ENCODE measurements around the gene TRERF1.
"Not testable (repeated sequence)": the region's sequence is repeated elsewhere in the genome, so short reads cannot be mapped to it uniquely, and the experiment has no call there.

The TRERF1 gene

GRCh38 chr6:42197555-42198362 is 254.0 kb downstream of the TRERF1 start:
- TF ChIP-seq Cebpa-rat (IDR thresholded peaks at IDR 0.05), result no peak
- Histone ChIP-seq H3K27me3 (no peaks in the 10 kb centered on the region), H4K20me1 (no peaks in the 10 kb centered on the region), H3K4me1 (peaks cover 27% of the 10 kb centered on the region), H3K27ac (no peak overlapping the region), H3K4me3 (no peak overlapping the region), H3K4me2 (no peak overlapping the region), H3K9me3 (peaks cover 33% of the 10 kb centered on the region), H3K9ac (no peak overlapping the region), H3K36me3 (peaks cover 50% of the 10 kb centered on the region)

- H3K36me3 ChIP-seq, result peaks cover 29% of the 10 kb centered on the region
- H4K20me1 ChIP-seq, result no peaks in the 10 kb centered on the region
- no peak for TF ChIP-seq Cebpa-rat (IDR thresholded peaks at IDR 0.05)
- peaks cover 30% of the 10 kb centered on the region for H3K9me3 ChIP-seq
- H3K4me2 ChIP-seq, result peak overlapping the region; percentile 31
- no peak overlapping the region for H3K9ac ChIP-seq
- H3K27me3 ChIP-seq, result no peaks in the 10 kb centered on the region
- no peak overlapping the region for H3K4me3 ChIP-seq
- H3K4me1 ChIP-seq, result peaks cover 26% of the 10 kb centered on the region
- H3K27ac ChIP-seq, result no peak overlapping the region
These were observed 256.3 kb downstream of the TRERF1 start for GRCh38 chr6:42195415-42195814.

DNA sequence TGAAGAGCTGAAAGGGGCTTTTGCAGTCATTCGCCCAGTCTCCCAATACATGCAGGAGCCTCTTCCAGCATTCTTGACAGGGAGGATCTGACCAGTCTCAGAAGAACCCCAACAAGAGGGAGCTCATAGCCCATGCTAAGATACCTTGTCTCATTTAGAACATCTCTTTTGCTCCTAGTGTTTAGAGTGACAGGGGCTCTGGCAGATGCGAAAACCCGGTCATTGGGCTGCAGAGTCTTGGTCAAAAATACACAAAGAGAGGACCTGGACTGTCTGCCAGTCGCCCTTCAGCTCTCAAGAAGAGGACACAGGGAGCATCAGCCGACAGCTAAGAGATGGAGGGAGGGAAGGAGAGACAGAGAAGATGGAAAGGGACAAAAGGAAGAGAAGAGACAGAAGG is 257.7 kb downstream of the TRERF1 start:
- Histone ChIP-seq H3K27ac (no peak overlapping the region), H3K4me3 (no peak overlapping the region), H3K4me2 (no peak overlapping the region), H4K20me1 (no peaks in the 10 kb centered on the region), H3K4me1 (peaks cover 15% of the 10 kb centered on the region), H3K36me3 (peaks cover 16% of the 10 kb centered on the region), H3K9me3 (peaks cover 16% of the 10 kb centered on the region), H3K9ac (no peak overlapping the region), H3K27me3 (no peaks in the 10 kb centered on the region)
- no peak for TF ChIP-seq Cebpa-rat (IDR thresholded peaks at IDR 0.05)

- no peaks in the 10 kb centered on the region for H4K20me1 ChIP-seq
- no peaks in the 10 kb centered on the region for H3K27me3 ChIP-seq
- H3K27ac ChIP-seq, result no peak overlapping the region
- H3K9me3 ChIP-seq, result peaks cover 13% of the 10 kb centered on the region; the same call in 1 of the 2 replicates
- no peak overlapping the region for H3K9ac ChIP-seq
- TF ChIP-seq Cebpa-rat (IDR thresholded peaks at IDR 0.05), result no peak
- H3K4me1 ChIP-seq, result peaks cover 15% of the 10 kb centered on the region
- no peak overlapping the region for H3K4me2 ChIP-seq
- H3K36me3 ChIP-seq, result peaks cover 12% of the 10 kb centered on the region
- no peak overlapping the region for H3K4me3 ChIP-seq
These were observed 258.2 kb downstream of the TRERF1 start for GRCh38 chr6:42193491-42193894.

GRCh38 chr6:42192385-42192784 is 259.3 kb downstream of the TRERF1 start:
- H3K27me3 ChIP-seq, H4K20me1 ChIP-seq, H3K36me3 ChIP-seq, H3K4me2 ChIP-seq, H3K9ac ChIP-seq, H3K27ac ChIP-seq, H3K4me3 ChIP-seq: not testable (repeated sequence)
- peaks cover 11% of the 10 kb centered on the region; the same call in 1 of the 2 replicates for H3K9me3 ChIP-seq
- H3K4me1 ChIP-seq, result peaks cover 15% of the 10 kb centered on the region

DNA sequence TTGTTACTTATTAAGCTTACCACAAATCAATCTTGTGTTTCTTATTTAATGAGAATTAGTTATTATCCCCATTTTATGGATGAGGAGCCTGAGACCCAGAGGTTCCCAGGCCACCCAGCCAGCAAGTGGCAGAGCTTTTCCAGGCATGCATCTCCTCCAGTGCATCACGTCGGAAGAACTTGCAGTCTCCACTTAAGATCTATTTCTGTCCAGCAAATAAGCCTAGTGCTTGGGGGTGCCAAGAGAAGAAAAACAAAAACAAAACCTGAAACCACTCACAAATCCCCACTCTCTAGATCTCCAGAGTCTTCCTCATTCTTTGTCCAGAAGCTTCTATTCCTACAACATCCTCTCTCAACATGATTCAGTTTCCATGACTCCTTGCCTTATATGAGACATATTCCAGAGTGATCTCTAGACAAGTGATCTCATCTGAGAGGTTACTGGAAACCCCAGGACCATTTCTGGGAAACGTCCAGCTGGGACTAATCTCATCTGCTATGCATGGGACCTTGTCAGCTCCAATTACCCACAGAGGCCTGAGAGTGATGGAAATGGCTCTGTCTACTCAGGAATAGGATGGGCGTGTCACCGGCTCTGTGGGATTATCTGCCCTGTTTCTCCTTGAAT is 261.1 kb downstream of the TRERF1 start:
- no peak overlapping the region for H3K4me3 ChIP-seq
- H3K27ac ChIP-seq, result no peak overlapping the region
- no peaks in the 10 kb centered on the region for H3K36me3 ChIP-seq
- no peaks in the 10 kb centered on the region for H4K20me1 ChIP-seq
- H3K9ac ChIP-seq, result no peak overlapping the region
- no peaks in the 10 kb centered on the region for H3K27me3 ChIP-seq
- H3K4me2 ChIP-seq, result no peak overlapping the region
- TF ChIP-seq Cebpa-rat (IDR thresholded peaks at IDR 0.05), result no peak
- H3K4me1 ChIP-seq, result peaks cover 4% of the 10 kb centered on the region
- H3K9me3 ChIP-seq, result no peaks in the 10 kb centered on the region

- Histone ChIP-seq H3K9ac (no peak overlapping the region), H3K27me3 (no peaks in the 10 kb centered on the region), H4K20me1 (no peaks in the 10 kb centered on the region), H3K4me2 (no peak overlapping the region), H3K9me3 (no peaks in the 10 kb centered on the region), H3K4me1 (no peaks in the 10 kb centered on the region), H3K27ac (no peak overlapping the region), H3K4me3 (no peak overlapping the region), H3K36me3 (no peaks in the 10 kb centered on the region)
- TF ChIP-seq Cebpa-rat (IDR thresholded peaks at IDR 0.05), result no peak
These were observed 263.3 kb downstream of the TRERF1 start for GRCh38 chr6:42188406-42188805.

DNA sequence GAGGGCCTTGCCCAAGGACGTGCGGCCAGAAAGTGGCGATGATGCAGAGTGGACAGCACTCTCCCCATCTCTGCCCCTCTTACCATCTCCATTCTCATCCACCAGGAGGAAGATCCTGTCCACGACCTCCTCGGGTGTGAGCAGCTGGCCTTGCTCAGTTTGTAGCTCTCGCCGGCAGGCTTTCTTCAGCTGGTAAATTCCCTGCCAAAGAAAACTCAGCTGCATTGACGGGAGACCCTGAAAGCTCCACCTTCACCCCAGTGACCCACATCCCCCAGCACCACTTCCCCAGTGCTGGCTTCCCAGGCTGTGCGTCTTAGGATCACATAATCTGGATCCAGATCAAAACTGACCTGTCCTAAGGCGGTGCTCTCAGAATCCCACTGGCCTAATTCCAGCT is 266.1 kb downstream of the TRERF1 start:
- no peak for TF ChIP-seq Cebpa-rat (IDR thresholded peaks at IDR 0.05)

GRCh38 chr6:42184475-42184874 is 267.3 kb downstream of the TRERF1 start:
- Histone ChIP-seq H3K4me1 (peaks cover 4% of the 10 kb centered on the region; the same call in 1 of the 2 replicates), H4K20me1 (no peaks in the 10 kb centered on the region), H3K36me3 (no peaks in the 10 kb centered on the region), H3K27ac (no peak overlapping the region), H3K9me3 (no peaks in the 10 kb centered on the region), H3K9ac (no peak overlapping the region), H3K4me3 (no peak overlapping the region), H3K4me2 (no peak overlapping the region), H3K27me3 (no peaks in the 10 kb centered on the region)
- TF ChIP-seq Cebpa-rat (IDR thresholded peaks at IDR 0.05), result no peak

More for the DNA sequence above, 266.1 kb downstream of the TRERF1 start:
- no peak overlapping the region for H3K4me2 ChIP-seq
- H4K20me1 ChIP-seq, result no peaks in the 10 kb centered on the region
- no peaks in the 10 kb centered on the region for H3K9me3 ChIP-seq
- peaks cover 4% of the 10 kb centered on the region; the same call in 1 of the 2 replicates for H3K4me1 ChIP-seq
- no peak overlapping the region for H3K27ac ChIP-seq
- H3K9ac ChIP-seq, result no peak overlapping the region
- H3K27me3 ChIP-seq, result no peaks in the 10 kb centered on the region
- no peak overlapping the region for H3K4me3 ChIP-seq
- H3K36me3 ChIP-seq, result no peaks in the 10 kb centered on the region

DNA sequence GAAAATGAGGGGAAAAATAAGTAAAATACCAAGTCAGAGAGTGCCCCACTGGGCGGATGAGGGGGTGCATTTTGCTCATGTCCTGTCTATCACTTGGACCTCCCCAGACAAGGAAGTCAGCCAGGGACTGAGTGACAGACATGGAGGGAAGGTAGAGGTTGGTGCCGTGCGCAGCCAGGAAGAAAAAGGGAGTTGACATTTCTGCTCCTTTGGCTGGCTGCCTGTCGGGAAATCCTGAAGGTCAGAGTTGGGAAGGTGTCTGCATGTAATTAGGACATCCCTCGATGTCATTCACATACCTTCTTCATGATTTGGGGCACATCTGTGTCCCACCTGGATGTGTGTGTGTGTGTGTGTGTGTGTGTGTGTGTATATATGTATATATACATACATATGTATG is 269.6 kb downstream of the TRERF1 start:
- TF ChIP-seq Cebpa-rat (IDR thresholded peaks at IDR 0.05), result no peak
- Histone ChIP-seq H3K9ac (no peak overlapping the region), H3K4me2 (no peak overlapping the region), H4K20me1 (no peaks in the 10 kb centered on the region), H3K36me3 (no peaks in the 10 kb centered on the region), H3K27ac (no peak overlapping the region), H3K27me3 (no peaks in the 10 kb centered on the region), H3K9me3 (no peaks in the 10 kb centered on the region), H3K4me3 (no peak overlapping the region), H3K4me1 (peaks cover 13% of the 10 kb centered on the region; the same call in 1 of the 2 replicates)
